GM12864 (cell line): Measurements from ENCODE around the gene GPR35.
A peak's percentile ranks its signal among the peaks of the same experiment; 100 is the strongest.

Source experiments
- DNase-seq: peaks from one replicate; pipeline ENCODE4 v3.0.0-alpha.2; 2011; ENCODE audit warnings: low read depth
- H3K4me3 ChIP-seq: 2 replicates; pipeline ENCODE4 v1.5.1; 2011; ENCODE audit warnings: mild to moderate bottlenecking, low read depth, low read length, control low read depth
- TF ChIP-seq, protein P1 (sequence below): IDR thresholded peaks from 2 replicates; pipeline ENCODE4 v1.5.1; 2011; ENCODE audit warnings: low read depth, mild to moderate bottlenecking, moderate library complexity, low read length, control low read depth, inconsistent platforms; ENCODE audit errors: missing control alignments

The GPR35 gene

DNA sequence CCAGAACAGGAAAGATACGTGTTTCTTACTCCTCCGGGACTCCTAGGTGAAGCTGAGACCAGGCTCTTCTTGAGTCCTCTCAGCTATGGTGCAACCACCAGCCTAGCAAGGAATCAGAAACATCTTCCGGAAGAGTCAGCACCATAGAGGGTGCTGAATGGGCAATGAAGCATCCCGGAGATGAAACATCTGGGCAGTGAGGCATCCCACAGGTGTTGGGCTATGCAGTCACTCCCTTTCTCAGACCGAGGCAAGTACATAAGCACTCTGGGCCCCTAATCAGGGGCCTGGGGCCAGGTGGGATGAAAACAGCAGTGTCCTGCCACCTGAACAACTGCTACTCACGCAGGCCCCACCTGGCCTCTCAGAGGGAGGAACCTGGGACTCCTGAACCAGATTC is 40.2 kb upstream of the GPR35 start:
- DNase-seq: peak; percentile 65
- peak overlapping the region; percentile 84 for H3K4me3 ChIP-seq
- TF ChIP-seq, protein P1, sequence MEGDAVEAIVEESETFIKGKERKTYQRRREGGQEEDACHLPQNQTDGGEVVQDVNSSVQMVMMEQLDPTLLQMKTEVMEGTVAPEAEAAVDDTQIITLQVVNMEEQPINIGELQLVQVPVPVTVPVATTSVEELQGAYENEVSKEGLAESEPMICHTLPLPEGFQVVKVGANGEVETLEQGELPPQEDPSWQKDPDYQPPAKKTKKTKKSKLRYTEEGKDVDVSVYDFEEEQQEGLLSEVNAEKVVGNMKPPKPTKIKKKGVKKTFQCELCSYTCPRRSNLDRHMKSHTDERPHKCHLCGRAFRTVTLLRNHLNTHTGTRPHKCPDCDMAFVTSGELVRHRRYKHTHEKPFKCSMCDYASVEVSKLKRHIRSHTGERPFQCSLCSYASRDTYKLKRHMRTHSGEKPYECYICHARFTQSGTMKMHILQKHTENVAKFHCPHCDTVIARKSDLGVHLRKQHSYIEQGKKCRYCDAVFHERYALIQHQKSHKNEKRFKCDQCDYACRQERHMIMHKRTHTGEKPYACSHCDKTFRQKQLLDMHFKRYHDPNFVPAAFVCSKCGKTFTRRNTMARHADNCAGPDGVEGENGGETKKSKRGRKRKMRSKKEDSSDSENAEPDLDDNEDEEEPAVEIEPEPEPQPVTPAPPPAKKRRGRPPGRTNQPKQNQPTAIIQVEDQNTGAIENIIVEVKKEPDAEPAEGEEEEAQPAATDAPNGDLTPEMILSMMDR: no peak

DNA sequence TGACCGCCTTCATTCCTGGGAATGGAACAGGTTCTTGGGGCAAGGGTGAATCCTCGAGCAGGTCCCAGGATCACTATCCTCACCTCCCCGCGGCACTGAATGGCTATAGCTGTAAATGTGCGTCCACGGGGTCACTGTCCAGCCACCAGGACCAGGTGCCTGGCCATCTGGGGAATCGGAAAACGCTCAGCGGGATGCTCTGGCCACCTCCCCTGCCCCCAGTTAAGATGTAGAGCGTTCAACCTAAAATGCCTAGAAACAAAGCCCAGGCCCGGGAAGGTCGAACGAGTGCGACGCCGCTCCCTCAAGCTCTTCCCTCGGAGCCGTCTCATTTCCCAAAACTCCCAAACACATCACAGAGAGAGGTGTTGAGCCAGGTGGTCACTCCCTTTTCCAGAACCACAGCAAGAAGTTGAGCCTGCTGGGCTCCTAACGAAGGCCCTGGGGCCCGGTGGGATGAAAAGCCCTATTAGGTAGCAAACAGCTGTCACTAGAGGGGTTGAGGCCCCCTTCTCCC is 39.5 kb upstream of the GPR35 start:
- TF ChIP-seq, protein P1: no peak
- DNase-seq: no peak
- peak overlapping the region; percentile 84 for H3K4me3 ChIP-seq

GRCh38 chr2:240586198-240586918 is 38.9 kb upstream of the GPR35 start, which contains the start of gene CAPN10:
TSS of gene CAPN10 (plus strand) at chr2:240586734. CDS start at chr2:240586912, 178 bp downstream.
- TF ChIP-seq, protein P1: no peak
- DNase-seq: peak; percentile 85
- H3K4me3 ChIP-seq: peak within 1 kb of the TSS; percentile 84

DNA sequence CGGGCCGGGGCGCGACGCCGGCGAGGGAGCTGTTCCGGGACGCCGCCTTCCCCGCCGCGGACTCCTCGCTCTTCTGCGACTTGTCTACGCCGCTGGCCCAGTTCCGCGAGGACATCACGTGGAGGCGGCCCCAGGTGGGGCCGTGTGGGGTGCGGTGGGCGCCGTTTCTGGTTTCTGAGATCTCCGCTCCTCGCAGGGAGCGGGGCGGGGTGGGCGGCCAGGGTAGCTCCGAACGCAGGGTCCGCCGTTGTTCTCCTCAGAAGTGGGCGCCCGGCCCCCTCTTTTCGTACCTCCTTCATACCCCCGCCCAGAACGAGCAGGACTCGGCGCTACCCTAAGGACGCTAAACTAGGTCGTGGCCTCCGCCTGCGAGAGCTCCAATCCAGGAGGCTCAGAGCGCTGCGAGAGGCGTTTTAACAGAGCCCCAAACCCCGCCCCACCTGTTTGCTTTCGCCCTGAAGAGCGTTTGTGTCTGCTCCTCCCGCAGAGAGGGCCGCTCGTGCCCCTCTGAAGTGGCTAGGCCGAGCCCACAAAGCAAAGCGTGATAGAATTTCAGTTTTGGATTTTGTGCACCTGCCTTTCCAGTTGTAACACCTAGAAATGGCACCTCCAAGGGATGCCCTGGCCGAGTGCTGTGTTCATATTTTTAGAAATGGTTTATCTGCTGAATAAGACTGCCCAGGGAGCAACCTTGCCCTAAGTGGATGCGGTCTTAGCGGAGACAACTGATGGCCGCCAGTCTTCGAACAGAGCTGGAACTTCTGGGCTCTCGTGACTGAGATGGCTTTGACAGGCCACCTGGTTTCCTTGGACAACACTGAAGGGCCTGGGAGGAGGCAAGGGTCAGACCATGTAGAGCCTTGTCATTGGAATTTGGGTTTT is 38.1 kb upstream of the GPR35 start:
- no peak for DNase-seq
- TF ChIP-seq, protein P1: no peak
- peak overlapping the region; percentile 84 for H3K4me3 ChIP-seq

DNA sequence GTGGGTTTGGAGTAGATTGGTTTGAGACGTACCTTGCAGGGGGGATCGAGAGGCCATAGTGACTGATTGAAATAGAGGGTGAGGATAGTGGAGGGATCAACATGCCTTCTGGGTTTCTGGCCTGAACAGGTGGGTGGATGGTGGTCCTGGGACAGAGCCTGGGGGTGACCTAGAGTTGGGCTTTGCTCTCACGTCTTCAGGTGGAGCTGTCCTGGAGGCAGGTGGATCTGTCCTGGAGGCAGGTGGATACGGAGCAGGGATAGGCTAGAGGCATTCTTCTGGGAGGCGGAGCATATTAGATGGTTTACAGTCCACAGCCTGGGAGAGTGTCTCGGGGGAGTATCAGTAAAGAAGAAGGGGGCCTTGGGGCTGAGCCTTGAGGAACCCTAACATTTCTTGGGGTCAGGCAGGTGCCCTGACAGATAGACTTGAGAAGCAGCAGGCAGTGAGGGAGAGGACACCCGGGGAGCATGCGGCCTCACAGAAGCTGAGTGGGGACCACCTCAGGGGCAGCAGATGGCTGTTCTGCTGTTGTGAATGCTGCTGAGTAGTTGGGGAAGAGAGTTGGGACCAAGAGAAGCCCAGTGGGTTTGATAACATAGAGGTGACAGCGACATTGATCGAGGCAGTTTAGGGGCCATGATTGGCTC is 37.1 kb upstream of the GPR35 start:
- TF ChIP-seq, protein P1: no peak
- no peak for DNase-seq
- peak overlapping the region; percentile 84 for H3K4me3 ChIP-seq

GRCh38 chr2:240588669-240589068 is 36.6 kb upstream of the GPR35 start:
- H3K4me3 ChIP-seq: no peak overlapping the region
- TF ChIP-seq, protein P1: no peak
- no peak for DNase-seq
